NB4 (cell line): Measurements from ENCODE around the gene C1QB.

Experiments
- POLR2A ChIP-seq: IDR thresholded peaks from 2 replicates; pipeline ENCODE4 v1.6.1; 2011; ENCODE audit warnings: mild to moderate bottlenecking; ENCODE audit not compliant: insufficient read length; ENCODE audit errors: extremely low read depth
- TF ChIP-seq, protein P1 (sequence below): IDR thresholded peaks from one replicate; pipeline ENCODE4 v1.5.1; 2012; ENCODE audit warnings: low read depth, low read length

GRCh38 chr1:22635436-22635835 lies 17.6 kb upstream of the C1QB start:
- TF ChIP-seq, protein P1, sequence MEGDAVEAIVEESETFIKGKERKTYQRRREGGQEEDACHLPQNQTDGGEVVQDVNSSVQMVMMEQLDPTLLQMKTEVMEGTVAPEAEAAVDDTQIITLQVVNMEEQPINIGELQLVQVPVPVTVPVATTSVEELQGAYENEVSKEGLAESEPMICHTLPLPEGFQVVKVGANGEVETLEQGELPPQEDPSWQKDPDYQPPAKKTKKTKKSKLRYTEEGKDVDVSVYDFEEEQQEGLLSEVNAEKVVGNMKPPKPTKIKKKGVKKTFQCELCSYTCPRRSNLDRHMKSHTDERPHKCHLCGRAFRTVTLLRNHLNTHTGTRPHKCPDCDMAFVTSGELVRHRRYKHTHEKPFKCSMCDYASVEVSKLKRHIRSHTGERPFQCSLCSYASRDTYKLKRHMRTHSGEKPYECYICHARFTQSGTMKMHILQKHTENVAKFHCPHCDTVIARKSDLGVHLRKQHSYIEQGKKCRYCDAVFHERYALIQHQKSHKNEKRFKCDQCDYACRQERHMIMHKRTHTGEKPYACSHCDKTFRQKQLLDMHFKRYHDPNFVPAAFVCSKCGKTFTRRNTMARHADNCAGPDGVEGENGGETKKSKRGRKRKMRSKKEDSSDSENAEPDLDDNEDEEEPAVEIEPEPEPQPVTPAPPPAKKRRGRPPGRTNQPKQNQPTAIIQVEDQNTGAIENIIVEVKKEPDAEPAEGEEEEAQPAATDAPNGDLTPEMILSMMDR, result no peak
- TF ChIP-seq POLR2A, result no peak
